COLO829 (cell line): ENCODE results near the gene TCEAL1.
"Not testable (repeated sequence)": the region's sequence is repeated elsewhere in the genome, so short reads cannot be mapped to it uniquely, and the experiment has no call there.

ENCODE experiments used
- DNase-seq: peaks from one replicate; pipeline ENCODE4 v3.0.0; 2012; ENCODE audit warnings: low spot score

Gene TCEAL1

DNA sequence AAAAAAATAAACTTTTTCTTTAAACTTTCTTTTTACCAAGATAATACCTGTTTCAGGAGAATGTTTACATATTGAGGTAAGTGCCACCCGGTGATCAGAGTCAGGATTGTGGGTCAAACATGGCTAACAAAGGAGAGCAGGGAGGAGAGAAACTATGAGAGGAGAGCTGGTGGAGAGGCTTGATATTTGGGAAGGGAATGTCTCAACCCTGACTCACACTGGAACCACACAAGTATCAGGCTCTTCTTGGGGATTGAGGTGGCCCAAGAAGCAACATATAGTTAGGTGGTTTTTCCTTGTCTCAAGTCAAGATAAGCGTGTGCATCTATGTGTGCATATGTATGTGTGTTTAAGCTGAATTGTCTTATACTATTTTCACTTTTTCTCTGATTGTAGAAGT, 6.7 kb downstream of the TCEAL1 start:
- no peak for DNase-seq

DNA sequence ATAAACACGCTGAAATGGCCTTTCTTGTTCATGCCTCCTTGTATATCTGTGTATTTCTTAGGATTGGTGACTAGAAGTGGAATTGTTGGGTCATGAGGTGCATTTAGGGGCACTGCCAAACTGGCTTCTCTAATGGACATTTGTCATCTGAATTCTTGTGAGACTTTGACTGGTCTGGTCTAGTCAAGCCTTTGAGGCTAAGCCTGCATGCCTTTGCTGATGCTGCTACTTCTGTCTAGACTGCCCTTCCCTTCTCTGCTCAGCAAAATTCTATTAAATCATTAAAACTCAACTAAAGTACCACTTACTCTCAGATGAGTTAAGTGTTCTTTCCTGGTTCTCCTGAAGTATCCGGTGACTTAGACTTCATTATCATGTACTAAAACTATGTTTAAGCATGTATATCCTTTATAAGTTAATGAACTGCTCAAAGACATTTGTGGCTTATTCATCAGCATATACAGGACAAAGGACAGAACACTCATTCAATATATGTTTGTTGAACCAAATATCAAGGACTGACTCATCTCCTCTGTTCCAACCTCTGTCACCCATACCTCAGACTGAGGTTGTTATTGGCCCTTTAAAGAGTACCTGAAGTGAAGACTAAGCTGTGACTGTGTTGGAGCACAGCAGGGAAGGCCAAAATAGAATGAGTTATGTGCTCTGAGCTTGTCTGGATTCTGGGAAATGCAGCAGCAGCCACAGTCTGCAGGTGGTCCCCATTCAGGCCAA, 9.0 kb downstream of the TCEAL1 start:
- DNase-seq = no peak

DNA sequence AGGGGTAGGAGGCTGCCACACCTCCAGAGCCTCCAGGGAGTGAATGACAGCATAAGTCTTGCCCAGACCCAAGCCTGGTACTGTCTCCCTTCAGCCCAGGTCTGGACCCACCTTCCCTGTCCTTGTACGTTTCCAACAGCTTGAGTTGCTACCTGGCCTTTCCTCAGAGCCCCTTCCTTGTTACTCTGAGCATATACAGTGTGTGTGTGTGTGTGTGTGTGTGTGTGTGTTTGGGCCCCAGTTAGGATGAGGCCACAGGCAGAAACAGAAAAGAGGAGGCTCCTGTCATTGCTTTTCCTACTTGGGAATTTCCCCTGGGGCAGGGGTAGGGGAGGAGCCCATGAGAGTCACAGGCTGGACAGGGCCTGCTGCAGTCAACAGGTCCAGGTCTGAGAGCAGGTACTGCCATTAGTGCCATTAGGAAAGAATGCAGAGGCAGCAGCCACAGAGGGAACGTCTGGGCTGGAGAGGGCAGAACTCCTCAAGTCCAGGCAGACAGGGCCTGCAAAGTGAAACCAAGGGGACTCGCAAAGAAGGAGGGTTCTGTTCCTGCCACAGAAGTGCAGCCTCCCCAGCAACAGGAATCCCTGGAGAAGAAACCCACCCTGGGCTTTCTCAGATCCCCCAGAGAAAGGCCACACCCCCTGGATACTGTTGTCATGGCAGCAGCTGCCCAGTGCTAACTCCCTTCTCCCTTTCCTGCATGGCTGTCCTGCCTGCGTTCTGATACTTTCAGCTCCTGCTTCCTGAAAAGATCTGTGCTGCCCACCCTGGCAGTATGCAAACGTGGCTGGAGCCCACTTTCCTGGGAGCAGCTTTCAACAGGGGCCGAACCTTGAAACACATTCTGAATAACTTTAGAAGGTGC, 9.9 kb downstream of the TCEAL1 start:
- not testable (repeated sequence) for DNase-seq

- DNase-seq = no peak
These were observed 11.8 kb downstream of the TCEAL1 start for GRCh38 chrX:103640401-103641155.

- no peak for DNase-seq
These were observed 15.3 kb downstream of the TCEAL1 start for GRCh38 chrX:103644125-103644524.

GRCh38 chrX:103647630-103648029, 18.9 kb downstream of the TCEAL1 start:
- no peak for DNase-seq

DNA sequence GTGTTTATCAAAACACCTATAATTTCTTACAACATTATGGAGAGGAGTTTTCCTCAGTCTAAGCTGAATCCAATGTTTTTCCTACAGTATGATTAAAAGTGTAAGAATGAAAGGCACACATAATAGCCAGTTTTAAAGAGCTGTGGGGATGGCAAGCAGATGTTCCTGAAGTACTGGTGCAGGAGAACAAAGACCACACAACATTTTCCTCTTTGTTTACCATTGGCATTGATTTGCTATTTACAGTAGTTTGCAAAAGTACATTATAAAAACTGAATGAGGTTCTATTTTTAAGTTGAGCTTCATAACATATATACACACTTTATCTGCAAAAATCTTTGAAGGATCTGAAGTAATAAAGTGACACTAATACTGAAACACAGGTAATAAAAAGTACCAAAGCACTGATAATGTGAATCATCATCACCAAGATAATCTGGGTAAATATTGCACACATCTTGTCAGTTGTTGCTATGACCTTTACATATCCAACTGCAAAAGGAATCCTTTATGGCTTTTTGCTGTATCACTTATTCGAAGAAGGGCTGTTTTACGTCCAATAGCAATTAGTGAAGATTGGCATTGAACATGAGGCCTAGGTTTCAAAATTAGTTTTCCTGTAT, 22.5 kb downstream of the TCEAL1 start:
- DNase-seq = no peak

DNA sequence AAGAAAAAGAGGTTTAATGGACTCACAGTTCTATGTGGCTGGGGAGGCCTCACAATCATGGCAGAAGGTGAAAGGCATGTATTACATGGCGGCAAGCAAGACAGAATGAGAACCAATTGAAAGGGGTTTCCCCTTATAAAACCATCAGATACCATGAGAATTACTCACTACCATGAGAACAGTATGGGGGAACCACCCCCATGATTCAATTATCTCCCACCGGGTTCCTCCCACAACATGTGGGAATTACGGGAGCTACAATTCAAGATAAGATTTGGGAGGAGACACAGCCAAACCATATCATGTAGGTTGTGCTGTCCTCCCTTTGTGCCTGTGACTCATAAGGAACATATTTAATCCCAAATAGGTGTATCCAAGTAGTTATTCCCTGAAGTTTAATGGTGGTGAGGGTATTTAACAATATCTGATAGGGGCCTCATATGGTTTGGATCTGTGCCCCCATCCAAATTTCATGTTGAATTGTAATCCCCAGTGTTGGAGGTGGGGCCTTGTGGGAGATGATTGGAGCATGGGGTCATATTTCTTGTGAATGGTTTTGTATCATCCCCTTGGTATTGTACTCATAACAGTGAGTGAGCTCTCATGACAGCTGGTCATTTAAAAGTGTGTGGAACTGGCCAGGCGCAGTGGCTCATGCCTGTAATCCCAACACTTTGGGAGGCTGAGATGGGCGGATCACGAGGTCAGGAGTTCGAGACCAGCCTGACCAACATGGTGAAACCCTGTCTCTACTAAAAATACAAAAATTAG, 26.6 kb downstream of the TCEAL1 start:
- not testable (repeated sequence) for DNase-seq

DNA sequence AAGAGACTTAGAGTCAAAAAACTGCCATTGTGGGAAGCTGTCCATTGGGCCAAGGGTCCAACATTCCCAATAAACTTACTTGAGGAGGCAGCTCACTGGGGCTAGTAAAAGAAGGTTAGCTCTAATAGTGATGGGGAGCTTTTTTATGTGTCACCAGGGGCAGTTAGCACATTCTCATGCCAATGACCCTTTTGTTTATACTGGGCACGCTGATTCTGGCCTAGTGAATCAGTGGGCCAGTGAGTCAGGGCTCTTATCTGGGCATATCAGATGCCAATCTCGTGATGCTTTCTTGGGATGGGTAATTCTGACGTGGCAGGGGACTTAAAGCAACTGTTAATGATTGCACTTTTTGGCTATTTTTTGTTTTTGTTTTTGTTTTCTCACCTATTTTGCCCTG, 27.8 kb downstream of the TCEAL1 start:
- DNase-seq = peak; percentile 86

- not testable (repeated sequence) for DNase-seq
These were observed 28.3 kb downstream of the TCEAL1 start for GRCh38 chrX:103657066-103657465.

DNA sequence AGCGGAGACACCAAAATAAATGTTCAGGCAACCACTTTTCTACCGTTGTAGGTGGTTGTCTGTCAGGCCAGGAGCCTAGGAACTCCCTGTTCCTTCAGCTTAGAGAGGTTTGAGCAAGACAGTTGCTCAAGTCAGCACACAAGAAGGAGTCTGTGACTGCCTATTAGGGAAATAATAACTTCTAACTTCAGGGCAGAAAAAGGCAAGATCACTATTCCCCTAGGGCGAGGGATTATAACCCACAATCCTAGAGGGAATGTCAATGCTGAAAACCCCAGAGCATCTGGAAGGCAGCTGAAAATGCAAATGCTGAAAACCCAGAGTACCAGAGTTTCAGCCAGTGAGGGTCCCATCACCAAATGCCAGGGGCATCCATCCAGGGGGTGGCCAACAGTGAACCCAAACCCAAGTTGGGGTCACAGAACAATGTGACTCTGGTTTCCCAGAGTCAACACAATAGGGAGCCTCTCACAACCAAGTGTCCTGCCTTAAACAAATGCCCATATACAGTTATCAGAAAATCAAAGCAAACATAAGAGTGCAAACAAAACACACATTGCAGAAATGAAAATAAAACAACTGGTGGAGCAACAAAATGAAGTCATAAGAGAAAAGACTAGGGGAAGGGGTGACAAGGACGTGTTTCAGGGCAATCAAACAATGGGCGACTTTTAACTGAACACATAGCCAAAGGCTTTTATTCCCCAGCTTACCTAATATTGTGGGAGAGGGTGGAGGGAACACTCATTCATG, 30.1 kb downstream of the TCEAL1 start:
- no peak for DNase-seq

DNA sequence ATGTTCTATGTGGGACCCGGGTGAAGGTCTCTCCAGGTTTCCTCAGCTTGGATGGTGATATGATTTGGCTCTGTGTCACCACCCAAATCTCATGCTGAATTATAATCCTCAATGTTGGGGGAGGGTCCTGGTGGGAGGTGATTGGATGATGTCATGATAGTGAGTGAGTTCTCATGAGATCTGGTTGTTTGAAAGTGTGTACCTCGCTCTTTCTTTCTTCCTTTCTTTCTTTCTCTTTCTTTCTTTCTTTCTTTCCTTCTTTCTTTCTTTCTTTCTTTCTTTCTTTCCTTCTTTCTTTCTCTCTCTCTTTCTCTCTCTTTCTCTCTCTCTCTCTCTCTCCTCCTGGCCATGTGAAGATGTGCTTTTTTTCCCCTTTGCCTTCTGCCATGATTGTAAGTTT, 30.7 kb downstream of the TCEAL1 start:
- DNase-seq = not testable (repeated sequence)

DNA sequence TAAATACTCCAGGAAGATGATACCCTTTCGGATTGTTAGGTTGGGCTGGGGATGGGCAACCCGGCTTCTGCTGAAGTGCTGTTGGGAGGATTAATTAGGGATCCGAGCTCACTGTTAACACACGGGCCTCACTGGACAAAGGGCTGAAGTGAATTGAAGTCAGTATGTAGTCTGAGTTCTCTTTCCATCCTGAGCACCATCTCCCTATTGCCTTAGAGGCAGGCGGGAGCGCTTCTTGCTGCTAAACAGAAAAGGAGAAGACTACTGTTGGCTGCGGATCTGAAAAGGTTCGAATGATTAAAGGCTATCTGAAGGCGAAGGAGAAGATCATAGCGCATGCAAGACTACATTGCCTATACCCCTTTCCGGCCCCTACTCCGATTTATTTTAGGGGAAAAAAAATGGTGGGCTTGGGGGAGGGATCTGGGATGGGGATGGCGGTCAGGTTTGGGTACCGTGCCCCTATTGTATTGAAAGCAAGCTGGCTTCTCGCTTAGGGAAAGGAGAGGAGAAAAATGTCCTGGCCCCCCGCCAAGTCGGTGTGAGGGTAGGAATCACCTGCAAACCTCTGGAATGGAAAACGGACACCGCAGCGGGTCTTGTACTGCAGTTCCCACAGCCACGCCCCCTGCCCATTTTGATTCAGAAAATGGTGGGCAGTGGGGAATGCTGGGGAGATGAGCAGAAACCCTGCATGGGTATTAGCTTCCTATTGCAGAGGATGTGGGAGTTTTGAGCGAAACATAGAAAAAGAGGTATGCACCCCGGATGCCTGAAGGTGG, 35.4 kb downstream of the TCEAL1 start:
- no peak for DNase-seq

GRCh38 chrX:103666202-103667107, 37.7 kb downstream of the TCEAL1 start:
- DNase-seq = no peak

DNA sequence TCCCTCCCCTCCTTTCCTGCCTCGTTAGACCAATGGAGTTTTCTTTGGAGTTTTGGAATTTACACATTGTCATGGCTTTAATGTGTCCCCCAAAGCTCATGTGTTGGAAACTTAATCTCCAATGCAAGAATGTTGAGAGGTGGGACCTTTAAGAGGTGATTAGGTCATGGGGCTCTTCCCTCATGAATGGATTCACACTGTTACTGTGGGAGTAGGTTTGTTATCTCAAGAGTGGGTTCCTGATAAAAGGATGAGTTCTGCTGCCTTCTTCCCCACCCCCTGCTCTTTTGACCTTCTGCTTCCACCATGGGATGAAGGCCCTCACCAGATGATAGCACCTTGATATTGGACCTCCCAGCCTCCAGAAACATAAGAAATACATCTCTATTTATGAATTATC, 41.0 kb downstream of the TCEAL1 start:
- no peak for DNase-seq

GRCh38 chrX:103674531-103675454, 46.0 kb downstream of the TCEAL1 start:
- DNase-seq = no peak

GRCh38 chrX:103678199-103678993, 49.6 kb downstream of the TCEAL1 start:
- no peak for DNase-seq
